Stimulated activated CD4-positive, alpha-beta T cell treated with anti-CD3 and anti-CD28 coated beads, Interleukin-2, amount 100 ng/mL, for 48 hours (primary cell): ENCODE data around the gene KAT7.
"Not testable (repeated sequence)": the region's sequence is repeated elsewhere in the genome, so short reads cannot be mapped to it uniquely, and the experiment has no call there.

Experiments used
- DNase-seq, 2 donors: peaks; one replicate each; pipeline ENCODE4 v3.0.0-alpha.2; 2020

Gene KAT7

GRCh38 chr17:49814781-49815529 is 26.5 kb downstream of the KAT7 start:
- DNase-seq, result no peak

- no peak for DNase-seq
These were observed 27.3 kb downstream of the KAT7 start for GRCh38 chr17:49815761-49816281.

- no peak for DNase-seq
These were observed 29.5 kb downstream of the KAT7 start for GRCh38 chr17:49817993-49818392.

GRCh38 chr17:49819138-49819537 is 30.7 kb downstream of the KAT7 start:
- DNase-seq, result no peak

- no peak for DNase-seq
These were observed 31.2 kb downstream of the KAT7 start for GRCh38 chr17:49819651-49820050.

- DNase-seq, result no peak
These were observed 32.3 kb downstream of the KAT7 start for GRCh38 chr17:49820773-49821172.

- DNase-seq, result no peak
These were observed 33.0 kb downstream of the KAT7 start for GRCh38 chr17:49821466-49821865.

- no peak for DNase-seq
These were observed 33.4 kb downstream of the KAT7 start for GRCh38 chr17:49821916-49822315.

GRCh38 chr17:49822829-49823228 is 34.3 kb downstream of the KAT7 start:
- DNase-seq, result no peak

GRCh38 chr17:49823614-49824013 is 35.1 kb downstream of the KAT7 start:
- no peak for DNase-seq

GRCh38 chr17:49825645-49826044 is 37.2 kb downstream of the KAT7 start:
- no peak for DNase-seq

- DNase-seq, result not testable (repeated sequence)
These were observed 39.8 kb downstream of the KAT7 start for GRCh38 chr17:49828325-49828724.

- no peak for DNase-seq
These were observed 40.5 kb downstream of the KAT7 start for GRCh38 chr17:49829026-49829425.

GRCh38 chr17:49830605-49831004 is 42.1 kb downstream of the KAT7 start:
- no peak for DNase-seq

- no peak for DNase-seq
These were observed 44.5 kb downstream of the KAT7 start for GRCh38 chr17:49832840-49833599.

GRCh38 chr17:49834118-49834743 is 45.8 kb downstream of the KAT7 start:
- DNase-seq, result no peak

GRCh38 chr17:49835472-49835871 is 47.0 kb downstream of the KAT7 start:
- no peak for DNase-seq

- DNase-seq, result no peak
These were observed 47.9 kb downstream of the KAT7 start for GRCh38 chr17:49836111-49837030.

GRCh38 chr17:49839455-49839854 is 51.0 kb downstream of the KAT7 start:
- no peak for DNase-seq

- DNase-seq, result no peak
These were observed 53.1 kb downstream of the KAT7 start for GRCh38 chr17:49841548-49841947.

GRCh38 chr17:49842371-49842770 is 53.9 kb downstream of the KAT7 start:
- DNase-seq, result no peak

- DNase-seq, result no peak
These were observed 54.4 kb downstream of the KAT7 start for GRCh38 chr17:49842846-49843245.
